Activated T-cell treated with anti-CD3 and anti-CD28 coated beads for 24 hours (primary cell): ENCODE results near the gene HHATL.

Experiments
- DNase-seq: peaks from one replicate; pipeline ENCODE4 v3.0.0-alpha.2; 2020; ENCODE audit warnings: low read depth

The HHATL gene

GRCh38 chr3:42697289-42698051, 5.1 kb downstream of the HHATL start:
- DNase-seq = no peak

GRCh38 chr3:42696356-42697288, 6.0 kb downstream of the HHATL start:
- no peak for DNase-seq

- no peak for DNase-seq
Measured at GRCh38 chr3:42694366-42694765, 8.2 kb downstream of the HHATL start.

GRCh38 chr3:42693530-42693930, 9.1 kb downstream of the HHATL start:
- DNase-seq = no peak

GRCh38 chr3:42692667-42693529, 9.7 kb downstream of the HHATL start:
- DNase-seq = no peak

- no peak for DNase-seq
Measured at GRCh38 chr3:42691816-42692666, 10.6 kb downstream of the HHATL start.

- DNase-seq = no peak
Measured at GRCh38 chr3:42690766-42691680, 11.6 kb downstream of the HHATL start.

- DNase-seq = no peak
Measured at GRCh38 chr3:42690191-42690590, 12.4 kb downstream of the HHATL start.

- DNase-seq = no peak
Measured at GRCh38 chr3:42689421-42690014, 13.1 kb downstream of the HHATL start.

GRCh38 chr3:42688487-42689420, 13.8 kb downstream of the HHATL start:
- no peak for DNase-seq

GRCh38 chr3:42688016-42688415, 14.6 kb downstream of the HHATL start:
- no peak for DNase-seq

GRCh38 chr3:42686832-42687650, 15.6 kb downstream of the HHATL start:
- no peak for DNase-seq

GRCh38 chr3:42685891-42686820, 16.4 kb downstream of the HHATL start:
- no peak for DNase-seq

GRCh38 chr3:42685363-42685881, 17.2 kb downstream of the HHATL start, which contains the start of gene KLHL40:
Gene KLHL40, plus strand, starts transcription at chr3:42685537. Its CDS starts 82 bp downstream, at chr3:42685619.
- DNase-seq = no peak

- no peak for DNase-seq
Measured at GRCh38 chr3:42684632-42685362, 17.8 kb downstream of the HHATL start.
